HG03521 (cell line): ENCODE results near the gene MFRP.

Experiments used
- ATAC-seq: cut with Tn5 transposase; IDR thresholded peaks from one replicate; pipeline ENCODE4 v1.9.1; 2021; ENCODE audit warnings: mild to moderate bottlenecking, moderate library complexity; ENCODE audit not compliant: unreplicated experiment

Gene MFRP

DNA sequence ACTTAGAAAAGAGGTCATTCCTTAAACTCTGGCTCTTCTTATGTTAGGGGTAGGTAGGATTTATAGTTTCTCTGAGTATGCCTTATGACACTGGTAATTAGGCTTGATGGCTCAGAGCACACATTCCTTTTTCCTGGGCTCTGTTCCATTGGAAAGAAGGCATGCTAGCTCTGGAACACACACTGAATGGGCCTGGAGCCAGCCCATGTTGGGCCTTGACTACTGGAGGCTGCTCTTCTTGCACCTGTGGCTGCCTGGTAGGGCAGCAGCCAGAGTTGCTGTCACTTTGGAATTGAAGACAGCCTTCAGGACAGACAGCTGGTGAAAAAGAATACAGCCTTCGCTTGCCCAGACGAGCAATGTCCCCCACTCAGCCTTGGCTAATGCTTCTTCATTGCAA lies 47.8 kb downstream of the MFRP start:
- no peak for ATAC-seq

DNA sequence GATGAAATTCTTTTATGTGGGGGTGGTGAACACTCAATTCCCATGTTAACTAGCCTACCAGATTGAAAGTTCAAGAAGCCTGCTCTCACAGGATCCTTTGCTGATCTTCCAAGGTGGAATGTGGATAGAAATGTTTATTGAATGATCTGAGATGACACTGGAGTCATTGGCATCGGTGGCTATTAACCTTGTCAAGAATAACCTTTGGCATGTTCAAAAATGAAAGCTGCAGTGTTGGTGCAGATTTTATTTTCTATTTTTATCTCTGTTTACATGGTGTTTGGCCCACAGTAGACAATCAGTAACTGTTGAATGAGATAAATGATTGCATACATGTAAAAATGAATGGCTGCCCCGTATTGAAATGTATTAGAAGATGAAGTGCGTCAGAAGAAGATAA lies 48.6 kb downstream of the MFRP start:
- ATAC-seq, result no peak

DNA sequence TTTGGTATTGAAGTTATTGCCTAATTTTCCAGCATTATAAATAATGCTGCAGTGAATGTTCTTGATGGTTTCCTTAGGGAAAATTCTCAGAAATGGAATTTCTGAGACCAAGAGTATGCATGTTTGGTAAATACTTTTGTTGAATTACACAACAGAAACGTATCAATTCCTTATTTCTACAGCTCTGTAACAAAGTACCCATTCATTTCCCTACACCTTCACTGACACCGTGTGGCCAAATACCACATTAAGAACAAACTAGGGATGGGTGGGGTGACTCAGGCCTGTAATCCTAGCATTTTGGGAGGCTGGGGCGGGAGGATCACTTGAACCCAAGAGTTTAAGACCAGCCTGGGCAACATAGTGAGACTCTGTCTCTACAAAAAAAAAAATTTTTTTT lies 51.3 kb downstream of the MFRP start:
- ATAC-seq, result no peak

DNA sequence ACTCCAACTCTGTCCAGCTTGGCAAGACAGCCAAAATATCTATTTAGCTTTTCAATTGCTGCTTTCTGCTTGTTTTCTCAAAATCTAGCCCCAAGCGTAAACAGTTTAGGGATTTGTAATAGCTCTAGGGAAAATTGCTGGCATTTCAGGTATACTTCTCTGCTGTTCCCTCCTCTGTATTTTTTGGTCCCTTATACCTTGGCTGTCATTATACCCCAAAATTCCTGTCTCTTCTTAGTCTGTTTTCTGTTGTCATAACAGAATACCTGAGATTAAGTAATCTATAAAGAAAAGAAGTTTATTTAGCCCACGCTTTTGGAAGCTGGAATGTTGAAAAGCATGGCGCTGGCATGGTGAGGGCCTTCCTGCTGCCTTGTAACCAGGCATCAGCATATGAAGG lies 53.0 kb downstream of the MFRP start:
- no peak for ATAC-seq

DNA sequence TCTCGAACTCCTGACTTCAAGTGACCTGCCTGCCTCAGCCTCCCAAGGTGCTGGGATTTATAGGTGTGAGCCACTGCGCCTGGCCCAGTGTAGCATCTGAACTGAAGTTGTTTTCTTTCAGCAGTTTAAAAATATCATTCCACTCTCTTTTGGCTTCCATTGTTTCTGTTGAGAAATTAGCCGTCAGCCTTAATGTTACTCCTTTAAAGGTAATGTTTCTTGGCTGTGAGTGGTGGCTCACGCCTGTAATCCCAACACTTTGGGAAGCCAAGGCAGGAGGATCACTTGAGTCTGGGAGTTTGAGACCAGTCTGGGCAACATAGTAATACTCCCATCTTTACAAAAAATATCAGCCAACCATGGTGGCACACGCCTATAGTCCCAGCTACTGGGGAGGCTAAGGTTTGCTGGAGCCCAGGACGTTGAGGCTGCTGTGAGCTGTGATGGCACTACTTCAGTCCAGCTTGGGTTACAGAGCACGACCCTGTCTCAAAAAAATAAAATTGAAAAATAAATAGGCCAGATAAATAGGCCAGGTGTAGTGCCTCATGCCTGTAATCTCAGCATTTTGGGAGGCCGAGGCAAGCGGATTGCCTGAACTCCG lies 55.5 kb downstream of the MFRP start:
- no peak for ATAC-seq
